Activated CD8-positive, alpha-beta memory T cell treated with anti-CD3 and anti-CD28 coated beads, Interleukin-2, amount 50 U/mL, for 1 hour (primary cell): ENCODE measurements around the gene RPS6KC1.
"Not testable (repeated sequence)": the region's sequence is repeated elsewhere in the genome, so short reads cannot be mapped to it uniquely, and the experiment has no call there.

Experiments
- DNase-seq: peaks from one replicate; pipeline ENCODE4 v3.0.0-alpha.2; 2020; ENCODE audit errors: extremely low read depth

The RPS6KC1 gene

DNA sequence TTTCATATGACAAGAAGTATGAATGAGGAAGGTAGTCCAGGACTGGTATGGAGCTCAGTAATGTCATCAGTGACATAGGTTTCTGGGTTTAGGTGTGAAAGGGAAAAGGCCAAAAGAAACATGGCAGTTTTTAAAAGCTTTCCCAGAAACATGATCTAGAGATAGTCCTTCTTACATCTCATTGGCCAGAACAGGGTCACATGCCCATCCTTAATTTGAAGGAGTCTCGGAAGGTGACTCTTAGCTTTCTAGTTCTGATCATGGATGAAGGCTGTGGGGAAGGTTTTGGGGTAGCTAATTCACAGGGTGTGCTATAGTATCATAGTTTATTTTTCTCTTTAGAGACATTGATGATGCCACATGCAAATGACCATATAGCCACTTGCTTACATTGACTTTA lies 55.3 kb downstream of the RPS6KC1 start:
- no peak for DNase-seq

DNA sequence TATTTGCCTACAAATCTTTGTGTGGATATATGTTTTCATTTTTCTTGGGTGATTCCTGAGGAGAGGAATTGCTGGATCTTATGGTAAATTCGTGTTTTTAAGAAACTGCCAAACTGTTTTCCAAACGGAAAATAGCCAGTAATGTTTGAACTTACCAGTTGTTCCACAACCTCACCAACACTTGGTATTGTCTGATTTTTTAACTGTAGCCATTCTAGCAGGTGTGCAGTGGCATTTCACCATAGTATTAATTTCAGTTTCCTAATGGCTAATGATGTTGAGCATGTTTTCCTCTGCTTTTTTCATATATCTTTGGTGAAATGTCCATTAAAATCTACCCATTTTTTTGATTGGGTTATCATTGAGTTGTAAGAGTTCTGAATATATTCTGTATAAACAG lies 56.6 kb downstream of the RPS6KC1 start:
- no peak for DNase-seq

DNA sequence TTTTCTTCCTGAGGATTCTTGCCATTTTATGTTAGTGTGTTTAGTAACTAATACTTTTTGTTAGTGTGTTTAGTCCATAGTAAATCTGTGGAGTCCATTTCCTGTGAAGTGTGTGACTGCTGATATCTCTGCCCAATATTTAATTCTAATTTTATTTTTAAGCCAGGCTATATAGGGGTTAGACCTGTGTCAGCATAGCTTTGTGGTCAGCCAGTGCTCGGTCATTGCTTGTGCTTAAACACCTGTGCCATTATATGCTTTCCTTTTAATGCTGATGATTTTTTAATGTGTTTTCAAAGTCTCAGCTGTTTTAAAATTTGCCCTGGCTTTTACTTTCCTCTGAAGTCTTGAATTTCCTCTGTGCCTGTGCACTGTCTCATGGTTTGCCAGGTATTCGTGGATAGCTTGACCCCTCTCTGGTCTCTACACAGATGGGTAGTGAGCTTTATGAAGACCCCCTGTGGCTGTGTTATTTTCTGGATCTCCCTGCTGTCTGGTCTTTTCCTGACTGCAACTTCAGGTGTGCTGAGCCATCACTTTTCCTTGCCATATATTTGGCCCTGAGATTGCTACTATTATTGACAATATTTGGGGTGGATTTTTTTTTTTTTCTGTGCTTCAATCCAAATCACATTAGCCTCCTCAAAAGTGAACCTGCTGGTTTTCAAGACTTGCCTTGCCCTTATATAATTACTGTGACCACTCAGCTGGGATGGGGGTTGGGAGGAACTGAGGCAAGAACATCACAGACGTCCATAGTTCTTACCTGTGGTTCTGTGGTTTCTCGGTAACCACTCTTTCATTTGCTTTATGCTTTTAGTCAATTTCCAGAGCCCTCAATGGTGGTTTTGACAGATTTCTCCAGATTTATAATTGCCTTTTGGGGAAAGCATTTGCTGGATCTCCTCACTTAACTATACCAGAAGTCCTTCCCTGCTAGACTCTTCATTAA lies 59.6 kb downstream of the RPS6KC1 start:
- no peak for DNase-seq

- no peak for DNase-seq
These were observed 60.5 kb downstream of the RPS6KC1 start for GRCh38 chr1:213111502-213111901.

- DNase-seq: not testable (repeated sequence)
These were observed 61.7 kb downstream of the RPS6KC1 start for GRCh38 chr1:213112723-213113122.

GRCh38 chr1:213117699-213118180 lies 66.7 kb downstream of the RPS6KC1 start:
- not testable (repeated sequence) for DNase-seq

GRCh38 chr1:213119794-213120193 lies 68.8 kb downstream of the RPS6KC1 start:
- DNase-seq: no peak

- no peak for DNase-seq
These were observed 69.3 kb downstream of the RPS6KC1 start for GRCh38 chr1:213120386-213120785.

DNA sequence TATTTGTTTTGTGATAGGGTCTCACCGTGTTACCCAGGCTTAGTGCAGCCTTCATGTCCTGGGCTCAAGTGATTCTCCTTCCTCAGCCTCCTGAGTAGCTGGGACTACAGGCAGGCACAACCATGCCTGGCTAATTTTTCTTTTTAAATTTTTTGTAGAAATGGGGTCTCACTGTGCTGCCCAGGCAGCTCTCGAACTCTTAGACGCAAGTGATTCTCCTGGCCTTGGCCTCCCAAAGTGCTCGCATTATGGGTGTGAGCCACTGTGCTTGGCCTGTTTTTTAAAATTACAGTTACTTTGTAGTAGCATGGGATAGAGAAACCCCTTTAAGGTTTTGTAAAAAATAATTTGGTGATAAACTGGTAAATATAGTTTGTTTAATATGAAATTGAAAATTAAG lies 69.9 kb downstream of the RPS6KC1 start:
- DNase-seq: no peak

DNA sequence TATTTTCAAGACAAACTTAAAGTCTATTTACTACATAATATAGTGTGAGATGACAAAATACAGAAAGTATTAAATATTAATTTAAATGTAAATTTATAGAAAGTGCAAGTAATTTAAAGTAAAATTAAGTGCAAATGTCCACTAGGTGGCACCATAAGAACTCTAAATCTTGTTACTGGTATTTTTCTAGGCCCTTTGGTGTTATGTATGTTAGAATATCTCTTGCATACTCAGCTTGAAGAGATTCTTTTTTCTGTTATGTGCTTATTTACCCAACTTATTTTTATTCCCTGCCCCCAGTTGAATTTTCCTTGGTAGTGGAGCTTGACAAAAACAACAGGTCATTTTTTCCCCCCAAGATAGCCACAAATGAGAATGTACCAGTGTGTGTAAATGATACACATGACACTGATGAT lies 71.5 kb downstream of the RPS6KC1 start:
- no peak for DNase-seq

- no peak for DNase-seq
These were observed 72.0 kb downstream of the RPS6KC1 start for GRCh38 chr1:213123087-213123486.

DNA sequence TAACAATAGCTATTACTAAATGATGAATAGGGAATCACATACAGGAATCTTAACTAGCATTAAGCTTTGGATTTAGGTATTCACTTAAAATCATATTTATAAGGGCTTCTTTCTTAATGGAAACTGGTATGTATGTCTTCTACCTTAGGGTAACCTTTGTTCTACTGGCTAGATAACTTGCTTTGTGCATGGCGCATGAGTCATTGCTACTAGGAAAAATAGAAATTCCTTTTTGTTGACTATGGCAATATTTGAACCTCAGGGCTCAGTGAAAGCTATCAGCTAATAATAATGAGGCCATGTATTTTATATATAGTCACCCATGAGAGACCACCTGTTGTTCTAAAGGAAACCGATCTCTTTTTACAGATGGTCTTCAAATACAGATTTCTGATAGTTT lies 72.5 kb downstream of the RPS6KC1 start:
- DNase-seq: no peak

GRCh38 chr1:213124590-213124989 lies 73.5 kb downstream of the RPS6KC1 start:
- no peak for DNase-seq

- no peak for DNase-seq
These were observed 74.6 kb downstream of the RPS6KC1 start for GRCh38 chr1:213125643-213126042.

DNA sequence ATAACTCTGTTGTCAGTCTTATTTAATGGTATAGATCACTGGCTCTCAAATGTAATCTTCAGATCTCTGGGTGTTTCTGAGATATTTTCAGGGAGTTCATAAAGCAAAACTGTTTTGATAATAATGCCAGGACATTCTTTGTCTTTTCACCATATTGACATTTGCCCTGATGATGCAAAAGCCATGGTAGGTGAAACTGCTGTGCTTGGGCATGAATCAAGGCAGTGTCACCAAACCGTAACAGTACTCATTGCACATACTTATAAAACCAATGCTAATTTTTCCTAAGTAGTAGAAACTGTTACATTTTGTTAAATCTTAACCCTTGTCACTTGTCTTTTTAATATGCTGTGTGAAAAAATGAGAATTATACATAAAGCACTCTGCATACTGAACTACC lies 76.0 kb downstream of the RPS6KC1 start:
- no peak for DNase-seq

DNA sequence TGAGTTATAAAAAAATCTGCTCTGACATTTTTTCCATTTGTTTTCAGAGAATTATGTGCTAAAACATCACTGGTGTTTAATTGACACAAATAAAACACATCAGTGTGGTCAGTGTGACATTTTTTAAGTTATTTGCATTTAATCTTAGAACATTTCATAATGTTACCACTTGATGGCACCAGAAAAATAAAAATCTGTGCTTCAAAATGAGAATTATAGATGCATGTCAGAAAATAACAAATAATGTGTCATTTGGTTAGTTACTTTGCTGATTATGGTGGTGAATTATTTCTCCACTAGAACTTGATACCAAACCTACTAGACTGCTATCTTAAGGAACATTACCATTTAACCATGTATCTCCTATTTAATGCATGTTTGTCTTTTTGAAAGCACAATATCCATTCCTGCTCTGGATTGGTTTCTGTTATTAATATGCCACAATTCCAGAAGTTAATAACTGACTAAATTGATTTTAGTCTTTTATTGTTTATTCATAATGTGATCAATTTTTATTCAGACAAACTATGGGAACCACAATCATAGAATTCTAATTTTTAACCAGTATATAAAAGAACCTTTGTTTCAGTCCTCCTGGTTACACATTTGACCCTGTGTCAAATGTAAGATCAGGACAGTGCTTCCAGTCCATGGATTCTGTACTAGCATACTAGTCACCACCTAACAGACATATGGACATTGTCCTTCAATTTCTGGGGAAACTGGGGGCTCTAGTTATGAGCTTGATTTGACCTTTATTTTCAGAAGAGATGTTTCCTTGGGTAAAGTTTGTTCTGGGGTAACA lies 81.0 kb downstream of the RPS6KC1 start:
- no peak for DNase-seq

DNA sequence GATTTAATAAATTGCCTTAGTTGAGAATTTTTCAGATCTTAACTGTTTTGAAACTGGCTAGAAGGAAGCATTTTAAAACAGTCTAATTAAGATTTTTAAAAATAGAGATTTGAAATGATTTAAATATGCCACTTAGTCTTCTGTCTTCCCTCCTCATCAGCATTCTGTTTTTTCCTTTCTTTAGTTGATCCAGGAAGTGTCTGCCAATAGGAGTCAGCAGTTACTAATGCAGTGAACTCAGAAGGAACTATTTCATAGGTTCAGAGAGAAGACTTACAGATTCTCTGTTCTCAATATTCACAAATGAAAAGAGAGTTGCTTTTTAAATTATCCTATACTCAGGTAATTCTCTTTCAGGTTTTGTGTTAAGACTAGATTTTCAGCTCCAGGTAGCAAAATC lies 84.5 kb downstream of the RPS6KC1 start:
- DNase-seq: no peak

- no peak for DNase-seq
These were observed 85.3 kb downstream of the RPS6KC1 start for GRCh38 chr1:213136190-213136917.

GRCh38 chr1:213138391-213138790 lies 87.3 kb downstream of the RPS6KC1 start:
- no peak for DNase-seq

DNA sequence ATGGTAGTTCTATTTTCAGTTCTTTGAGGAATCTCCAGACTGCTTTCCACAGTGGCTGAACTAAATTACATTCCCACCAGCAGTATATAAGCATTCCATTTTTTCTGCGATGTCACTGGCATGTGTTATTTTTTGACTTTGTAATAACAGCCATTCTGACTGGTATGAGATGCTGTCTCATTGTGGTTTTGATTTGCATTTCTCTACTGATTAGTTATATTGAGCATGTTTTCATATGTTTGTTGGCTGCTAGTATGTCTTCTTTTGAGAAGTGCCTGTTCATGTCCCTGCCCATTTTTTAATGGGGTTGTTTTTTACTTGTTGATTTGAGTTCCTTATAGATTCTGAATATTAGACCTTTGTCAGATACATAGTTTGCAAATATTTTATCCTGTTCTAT lies 87.9 kb downstream of the RPS6KC1 start:
- no peak for DNase-seq

- DNase-seq: no peak
These were observed 97.9 kb downstream of the RPS6KC1 start for GRCh38 chr1:213148905-213149304.

GRCh38 chr1:213150090-213150489 lies 99.0 kb downstream of the RPS6KC1 start:
- not testable (repeated sequence) for DNase-seq
